Smooth muscle cell of trachea (primary cell): ENCODE results near the gene ARL15. TPM values are rescaled to one million over a fixed set of nuclear protein-coding genes. Genes with fewer than 3 reads are reported as not detected.

Experiments
- total RNA-seq: library from RNA; depleted of rRNA; stranded (reverse); fragments of >200 nt; gene quantifications from 2 replicates; pipeline ENCODE4 v1.2.1, GENCODE V29; 2014

The ARL15 gene
- 27.6 and 40.5 TPM in 2 replicates for total RNA-seq

DNA sequence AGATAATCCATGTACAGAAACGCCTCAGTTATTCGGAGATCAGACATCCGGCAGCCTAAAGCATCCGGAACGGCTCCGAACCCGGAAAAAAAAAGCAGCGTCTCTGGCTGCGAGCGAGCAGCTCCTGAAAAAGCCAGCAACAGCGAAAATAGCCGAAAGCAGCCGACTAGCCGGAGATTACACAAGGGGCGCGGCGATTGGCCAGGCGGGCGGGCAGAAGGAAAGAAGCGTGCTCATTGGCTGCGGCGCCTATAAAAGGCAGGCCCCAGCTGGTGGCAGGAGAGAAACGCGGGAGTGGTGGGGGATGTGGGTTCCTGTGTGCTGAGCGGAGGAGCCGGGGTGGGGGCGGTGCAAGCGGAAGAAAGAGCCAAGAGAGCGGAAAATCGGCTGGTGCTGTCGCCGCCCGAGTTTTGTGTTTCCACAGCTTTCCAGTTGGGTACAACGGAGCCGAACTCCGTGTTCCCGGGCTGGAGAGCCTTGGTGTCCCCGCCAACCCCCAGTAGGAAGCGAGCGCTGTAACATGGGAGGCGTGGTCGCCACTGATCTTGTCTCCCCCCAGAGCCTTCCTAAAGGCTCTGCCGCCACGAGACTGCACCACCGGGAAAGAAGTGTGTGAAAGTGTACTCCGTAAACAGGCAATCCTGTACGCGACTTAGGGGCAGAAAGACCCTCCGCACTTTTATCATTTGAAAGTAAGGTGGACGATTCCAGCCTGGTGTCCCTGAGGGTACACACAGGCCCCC, at the start of gene ARL15:
TSS of gene ARL15 (minus strand) at position 141 of the 743 bp plus-strand sequence.

Other genes with a start within 250 kb of the ARL15 start
- gene HSPB3, start 145.1 kb upstream of the ARL15 start, total RNA-seq = 0.33 TPM in 1 of 2 replicates, not detected in the other
- 123 and 405 TPM in 2 replicates for gene SNX18, start 207.2 kb upstream of the ARL15 start, total RNA-seq